Measurements from ENCODE around the gene PRDM11. TPM values are rescaled to one million over a fixed set of nuclear protein-coding genes. Genes with fewer than 3 reads are reported as not detected.

The PRDM11 gene
- total RNA-seq, 4 donors from 2014 or later, result 5.0 to 15.4 (median 9.5) TPM

GRCh38 chr11:45145379-45146071 is 914 bp upstream of the PRDM11 start:
- Histone ChIP-seq H3K9me3 (no peaks in the 10 kb centered on the region), H3K27me3 (no peaks in the 10 kb centered on the region), H3K27ac (peak overlapping the region; percentile 95 to 100 (median 98)), H3K4me1 (peaks cover 16 to 22% of the 10 kb centered on the region in 2 donors), H3K4me3 (peak overlapping the region; percentile 83 to 100 (median 85)), H3K36me3 (no peaks in the 10 kb centered on the region)
- DNase-seq (peak in 1 of 2 donors; percentile 35), ATAC-seq (no peak)
- no peak for TF ChIP-seq POLR2A (IDR thresholded peaks at IDR 0.05)
- no peak for TF ChIP-seq CTCF (IDR thresholded peaks at IDR 0.05 in 4 of 5, conservative IDR thresholded peaks at IDR 0.05 in 1 of 5)
- intact Hi-C loops (cut with DNase I; ENCODE audit: low total_unique reads), result loop anchor here (2.0 to 5.0 kb wide), 2 partner anchors 57 to 583 kb away; no protein-coding TSS in a partner anchor
- in situ Hi-C loops (cut with MboI; ENCODE audit: low sequenced_read_pairs in 4 of 4), result no loop called here

- in situ Hi-C loops (cut with MboI; ENCODE audit: low sequenced_read_pairs in 4 of 4) (no loop called here), intact Hi-C loops (cut with DNase I; ENCODE audit: low total_unique reads) (loop anchor here (1.0 to 5.0 kb wide), 3 partner anchors 33 to 585 kb away; no protein-coding TSS in a partner anchor)
- peak in 2 of 5 experiments; percentile 17 to 18 for TF ChIP-seq CTCF (IDR thresholded peaks at IDR 0.05 in 4 of 5, conservative IDR thresholded peaks at IDR 0.05 in 1 of 5)
- TF ChIP-seq POLR2A (IDR thresholded peaks at IDR 0.05), result peak; percentile 63 to 81
- H3K4me1 ChIP-seq, result peaks cover 16 to 22% of the 10 kb centered on the region in 2 donors
- ATAC-seq (peak; percentile 92 to 95), DNase-seq (peak; percentile 89 to 95)
- no peaks in the 10 kb centered on the region for H3K9me3 ChIP-seq
- H3K4me3 ChIP-seq, result peak overlapping the region; percentile 80 to 87 (median 84)
- no peaks in the 10 kb centered on the region for H3K36me3 ChIP-seq
- H3K27ac ChIP-seq, result peak overlapping the region; percentile 95 to 100 (median 98)
- no peaks in the 10 kb centered on the region for H3K27me3 ChIP-seq
Observed at GRCh38 chr11:45147017-45147728, 734 bp downstream of the PRDM11 start.

GRCh38 chr11:45147891-45148675 is 1.6 kb downstream of the PRDM11 start:
- in situ Hi-C loops (cut with MboI; ENCODE audit: low sequenced_read_pairs in 4 of 4), result no loop called here
- H3K36me3 ChIP-seq, result no peaks in the 10 kb centered on the region
- DNase-seq, result no peak

More at GRCh38 chr11:45147891-45148675, 1.6 kb downstream of the PRDM11 start:
- no peak for ATAC-seq
- Histone ChIP-seq H3K27ac (peak overlapping the region; percentile 95 to 100 (median 98)), H3K27me3 (no peaks in the 10 kb centered on the region), H3K9me3 (no peaks in the 10 kb centered on the region), H3K4me1 (peaks cover 16 to 22% of the 10 kb centered on the region in 2 donors), H3K4me3 (peak overlapping the region; percentile 80 to 87 (median 84))
- intact Hi-C loops (cut with DNase I; ENCODE audit: low total_unique reads), result loop anchor here (1.0 to 5.0 kb wide), 3 partner anchors 32 to 586 kb away; no protein-coding TSS in a partner anchor
- no peak for TF ChIP-seq CTCF (IDR thresholded peaks at IDR 0.05 in 4 of 5, conservative IDR thresholded peaks at IDR 0.05 in 1 of 5)
- TF ChIP-seq POLR2A (IDR thresholded peaks at IDR 0.05), result no peak

Data from gastrocnemius medialis (tissue), 4 donors.